ENCODE results near the gene PWWP2B.

GRCh38 chr10:132354356-132355094 lies 42.5 kb upstream of the PWWP2B start:
- TF ChIP-seq CTCF (conservative IDR thresholded peaks at IDR 0.05): no peak
- no peak for TF ChIP-seq ZFX (IDR thresholded peaks at IDR 0.05)
